Mucosa of gallbladder (tissue), 1 donor: ENCODE measurements around the gene ARHGAP20. TPM values are rescaled to one million over a fixed set of nuclear protein-coding genes. Genes with fewer than 3 reads are reported as not detected.

Experiments
- DNase-seq: peaks from one replicate; pipeline ENCODE4 v3.0.0-alpha.2; 2020; ENCODE audit warnings: low spot score
- total RNA-seq: library from RNA; stranded (reverse); gene quantifications from one replicate; pipeline ENCODE4 v1.2.1, GENCODE V29; 2021
- donor health status: DM: no; HTN: no; CAD: no.

The ARHGAP20 gene
- total RNA-seq, 1 donor from 2014 or later = 2.7 TPM

GRCh38 chr11:110529043-110529442 is 183.2 kb downstream of the ARHGAP20 start:
- no peak for DNase-seq

GRCh38 chr11:110527146-110527545 is 185.1 kb downstream of the ARHGAP20 start:
- DNase-seq = no peak
